Osteoblast (primary cell): ENCODE results near the gene PTOV1. TPM values are rescaled to one million over a fixed set of nuclear protein-coding genes. Genes with fewer than 3 reads are reported as not detected.

ENCODE experiments used
- DNase-seq: peaks from one replicate; pipeline ENCODE4 v3.0.0; 2011; ENCODE audit warnings: low spot score, mixed read lengths; ENCODE audit not compliant: insufficient read length; ENCODE audit errors: missing footprints
- H2AFZ ChIP-seq: 2 replicates; pipeline ENCODE4 v1.6.0; 2011; ENCODE audit warnings: mild to moderate bottlenecking, low read length
- H3K27ac ChIP-seq: 2 replicates; pipeline ENCODE4 v1.5.1; 2011; ENCODE audit warnings: mild to moderate bottlenecking, low read depth, low read length, moderate library complexity
- H3K27me3 ChIP-seq: 2 replicates; pipeline ENCODE4 v1.6.0; 2012; ENCODE audit warnings: mild to moderate bottlenecking, control low read depth, inconsistent platforms, low read length, moderate library complexity; ENCODE audit not compliant: insufficient read depth
- H3K36me3 ChIP-seq: 2 replicates; pipeline ENCODE4 v1.5.1; 2011; ENCODE audit warnings: mild to moderate bottlenecking, low read length, control low read depth, moderate library complexity; ENCODE audit not compliant: insufficient read depth
- H3K4me1 ChIP-seq: 2 replicates; pipeline ENCODE4 v1.5.1; 2011; ENCODE audit warnings: mild to moderate bottlenecking, low read length, control low read depth, moderate library complexity; ENCODE audit not compliant: insufficient read depth
- H3K4me2 ChIP-seq: 2 replicates; pipeline ENCODE4 v1.6.0; 2011; ENCODE audit warnings: mild to moderate bottlenecking, low read length; ENCODE audit not compliant: insufficient read depth
- H3K4me3 ChIP-seq: fragments of 200-600 bp; sonication (generic); 3 replicates; pipeline ENCODE4 v1.5.1; 2012; ENCODE audit warnings: mild to moderate bottlenecking, low read length, inconsistent platforms; ENCODE audit not compliant: insufficient read depth
- H3K79me2 ChIP-seq: 2 replicates; pipeline ENCODE4 v1.6.0; 2012; ENCODE audit warnings: mild to moderate bottlenecking, low read length, control low read depth, inconsistent platforms; ENCODE audit not compliant: insufficient read depth
- H3K9me3 ChIP-seq: 2 replicates; pipeline ENCODE4 v1.5.1; 2011; ENCODE audit warnings: low read depth, low read length, control low read depth
- H4K20me1 ChIP-seq: 2 replicates; pipeline ENCODE4 v1.6.0; 2012; ENCODE audit warnings: mild to moderate bottlenecking, low read length, control low read depth; ENCODE audit not compliant: insufficient read depth
- total RNA-seq: library from RNA; depleted of rRNA; stranded (reverse); fragments of >200 nt; gene quantifications from 2 replicates; pipeline ENCODE4 v1.2.3, GENCODE V29; 2012
- TF ChIP-seq, protein P1 (sequence below): IDR thresholded peaks from 2 replicates; pipeline ENCODE4 v1.5.1; 2011; ENCODE audit warnings: mild to moderate bottlenecking, low read depth, low read length, moderate library complexity; ENCODE audit errors: extremely low read depth

Gene PTOV1
- total RNA-seq, 1 donor: 39.4 TPM

DNA sequence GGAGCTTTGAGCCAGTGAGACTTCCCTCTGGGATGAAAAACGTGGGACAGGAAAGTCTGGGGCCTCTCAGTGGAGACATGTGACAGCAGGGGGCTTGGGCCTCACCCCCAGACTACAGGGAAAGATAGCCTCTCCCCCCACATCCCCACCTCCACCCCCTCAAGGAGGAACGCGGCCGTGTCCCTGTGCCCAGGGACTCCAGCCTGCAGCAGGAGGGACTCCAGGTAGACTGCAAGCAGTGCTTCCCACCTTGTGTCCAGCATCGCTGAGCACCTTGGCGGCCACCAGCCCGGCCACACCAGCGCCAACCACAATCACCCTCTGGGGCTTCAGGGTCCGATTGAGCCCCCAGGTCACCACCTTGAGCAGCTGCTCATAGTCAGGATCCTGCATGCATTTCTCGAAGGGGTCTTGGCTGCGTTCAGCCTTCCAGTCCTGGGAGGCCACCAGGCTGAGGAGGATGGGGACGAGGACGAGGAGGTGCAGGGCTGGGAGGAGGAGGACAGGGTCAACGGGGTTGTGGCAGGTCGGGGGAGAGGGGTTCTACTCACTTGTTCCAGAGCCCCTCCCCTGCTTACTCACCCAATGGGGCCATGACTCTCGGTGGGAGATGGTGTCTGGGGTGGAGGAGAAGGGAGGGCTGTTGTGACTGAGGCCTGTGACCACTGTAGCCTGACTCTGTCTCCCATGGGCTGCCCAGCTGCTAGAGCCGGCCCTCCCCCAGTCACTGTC, 44.8 kb downstream of the PTOV1 start:
- no peak overlapping the region for H3K27ac ChIP-seq
- H2AFZ ChIP-seq: no peak overlapping the region
- H3K4me1 ChIP-seq: peaks cover 7% of the 10 kb centered on the region
- H4K20me1 ChIP-seq: no peaks in the 10 kb centered on the region
- H3K27me3 ChIP-seq: peaks cover 5% of the 10 kb centered on the region
- DNase-seq: peak; percentile 78
- H3K4me3 ChIP-seq: no peak overlapping the region
- TF ChIP-seq, protein P1, sequence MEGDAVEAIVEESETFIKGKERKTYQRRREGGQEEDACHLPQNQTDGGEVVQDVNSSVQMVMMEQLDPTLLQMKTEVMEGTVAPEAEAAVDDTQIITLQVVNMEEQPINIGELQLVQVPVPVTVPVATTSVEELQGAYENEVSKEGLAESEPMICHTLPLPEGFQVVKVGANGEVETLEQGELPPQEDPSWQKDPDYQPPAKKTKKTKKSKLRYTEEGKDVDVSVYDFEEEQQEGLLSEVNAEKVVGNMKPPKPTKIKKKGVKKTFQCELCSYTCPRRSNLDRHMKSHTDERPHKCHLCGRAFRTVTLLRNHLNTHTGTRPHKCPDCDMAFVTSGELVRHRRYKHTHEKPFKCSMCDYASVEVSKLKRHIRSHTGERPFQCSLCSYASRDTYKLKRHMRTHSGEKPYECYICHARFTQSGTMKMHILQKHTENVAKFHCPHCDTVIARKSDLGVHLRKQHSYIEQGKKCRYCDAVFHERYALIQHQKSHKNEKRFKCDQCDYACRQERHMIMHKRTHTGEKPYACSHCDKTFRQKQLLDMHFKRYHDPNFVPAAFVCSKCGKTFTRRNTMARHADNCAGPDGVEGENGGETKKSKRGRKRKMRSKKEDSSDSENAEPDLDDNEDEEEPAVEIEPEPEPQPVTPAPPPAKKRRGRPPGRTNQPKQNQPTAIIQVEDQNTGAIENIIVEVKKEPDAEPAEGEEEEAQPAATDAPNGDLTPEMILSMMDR: no peak
- no peaks in the 10 kb centered on the region for H3K9me3 ChIP-seq
- H3K4me2 ChIP-seq: no peak overlapping the region
- H3K79me2 ChIP-seq: no peaks in the 10 kb centered on the region
- H3K36me3 ChIP-seq: no peaks in the 10 kb centered on the region

DNA sequence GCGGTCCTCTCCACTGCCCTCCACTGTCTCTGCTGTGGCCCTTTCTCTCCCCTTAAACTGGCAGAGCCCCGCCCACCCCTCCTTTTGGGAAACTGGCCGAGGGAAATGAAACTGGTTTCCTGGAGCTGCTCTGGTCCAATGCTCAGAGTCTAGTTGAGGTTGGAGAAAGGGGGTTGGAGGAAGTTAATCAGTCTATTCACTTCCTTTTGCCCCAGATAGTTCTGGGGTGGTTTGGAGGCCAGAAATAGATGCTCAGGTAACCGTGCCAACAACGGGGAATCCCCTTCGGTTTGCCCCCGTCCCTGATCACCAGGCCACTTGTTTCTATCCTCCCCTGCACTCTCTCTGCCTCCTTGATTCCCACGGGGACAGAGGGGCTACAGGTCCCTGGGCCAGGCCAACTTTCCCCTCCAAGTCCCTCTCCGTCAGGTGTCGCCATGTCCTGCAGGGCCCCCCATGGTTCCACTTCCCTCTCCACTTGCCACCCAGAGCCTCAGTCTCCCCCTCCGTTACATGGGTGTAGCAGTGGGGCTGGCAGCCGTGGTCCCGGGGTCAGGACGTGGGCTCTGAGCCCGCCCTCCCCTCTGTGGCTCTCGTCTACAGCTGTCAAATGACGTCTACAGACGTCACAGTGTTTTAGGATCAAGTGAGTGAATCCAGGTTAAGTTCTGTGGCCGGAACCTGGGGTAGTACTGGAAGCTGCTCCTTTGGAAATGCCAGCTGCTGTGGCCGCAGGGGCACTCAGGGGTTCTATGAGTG, 46.1 kb downstream of the PTOV1 start, which contains the start of gene IL4I1:
Gene IL4I1 (minus strand): TSS at position 25 of the 759 bp plus-strand sequence. CDS start 727 bp downstream, outside the sequence.
- Histone ChIP-seq H3K4me2 (peak within 1 kb of the TSS; percentile 62), H4K20me1 (no peaks in the 10 kb centered on the region), H3K9me3 (no peaks in the 10 kb centered on the region), H3K27ac (peak within 1 kb of the TSS; percentile 6), H3K4me3 (peak within 1 kb of the TSS; percentile 30), H3K36me3 (no peaks in the 10 kb centered on the region), H3K79me2 (no peaks in the 10 kb centered on the region), H3K4me1 (peaks cover 7% of the 10 kb centered on the region), H3K27me3 (peaks cover 5% of the 10 kb centered on the region), H2AFZ (peak within 1 kb of the TSS; percentile 80)
- no peak for DNase-seq
- TF ChIP-seq, protein P1: no peak

DNA sequence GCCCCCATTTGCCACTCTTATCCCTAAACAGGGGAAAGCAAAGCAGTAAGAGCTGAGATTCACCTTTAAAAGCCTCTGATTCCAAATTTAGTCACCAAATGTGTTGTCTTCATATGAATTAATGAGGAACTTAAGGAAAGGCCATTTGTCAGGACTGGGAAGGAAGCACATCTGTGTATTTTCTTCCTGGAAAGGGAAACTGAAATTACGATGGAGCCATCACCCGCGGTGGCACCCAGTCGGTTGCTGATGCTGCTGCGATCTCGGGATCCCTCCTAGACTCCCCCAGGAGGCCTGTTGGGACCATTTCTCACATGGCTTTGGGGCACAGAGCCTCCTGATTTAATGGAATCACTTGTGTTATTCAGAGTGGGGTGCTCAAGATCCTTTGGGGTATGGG, 53.2 kb downstream of the PTOV1 start:
- H3K27ac ChIP-seq: no peak overlapping the region
- no peaks in the 10 kb centered on the region for H3K9me3 ChIP-seq
- no peak overlapping the region for H2AFZ ChIP-seq
- peaks cover 19% of the 10 kb centered on the region for H3K36me3 ChIP-seq
- no peak overlapping the region for H3K4me3 ChIP-seq
- H4K20me1 ChIP-seq: peaks cover 16% of the 10 kb centered on the region
- H3K79me2 ChIP-seq: peaks cover 5% of the 10 kb centered on the region
- no peak overlapping the region for H3K4me2 ChIP-seq
- TF ChIP-seq, protein P1: no peak
- no peaks in the 10 kb centered on the region for H3K4me1 ChIP-seq
- DNase-seq: peak; percentile 45
- H3K27me3 ChIP-seq: no peaks in the 10 kb centered on the region
